WTC11 (cell line): ENCODE data around the gene YTHDC2.

Experiments
- ETV6 ChIP-seq: sonication (generic); formaldehyde crosslinking; IDR thresholded peaks from 2 replicates; pipeline ENCODE4 v1.8.1; 2022; ENCODE audit warnings: mild to moderate bottlenecking, missing genetic modification reagents
- FOXP1 ChIP-seq: sonication (generic); formaldehyde crosslinking; IDR thresholded peaks from 2 replicates; pipeline ENCODE4 v1.8.0; 2022; ENCODE audit warnings: missing genetic modification reagents, mild to moderate bottlenecking, moderate library complexity, borderline replicate concordance
- GABPB1 ChIP-seq: sonication (generic); formaldehyde crosslinking; IDR thresholded peaks from 2 replicates; pipeline ENCODE4 v1.8.1; 2023; ENCODE audit warnings: mild to moderate bottlenecking, missing genetic modification reagents
- JUN ChIP-seq: sonication (generic); formaldehyde crosslinking; IDR thresholded peaks from 2 replicates; pipeline ENCODE4 v1.8.0; 2023; ENCODE audit warnings: mild to moderate bottlenecking, missing genetic modification reagents
- MAX ChIP-seq: sonication (generic); formaldehyde crosslinking; IDR thresholded peaks from 2 replicates; pipeline ENCODE4 v1.8.0; 2022; ENCODE audit warnings: mild to moderate bottlenecking, missing genetic modification reagents
- NR3C1 ChIP-seq: sonication (generic); formaldehyde crosslinking; conservative IDR thresholded peaks from 2 replicates; pipeline ENCODE4 v1.8.1; 2023; ENCODE audit warnings: low read depth, mild to moderate bottlenecking, missing genetic modification reagents
- TEAD4 ChIP-seq: sonication (generic); formaldehyde crosslinking; IDR thresholded peaks from 2 replicates; pipeline ENCODE4 v1.8.0; 2022; ENCODE audit warnings: mild to moderate bottlenecking, missing genetic modification reagents
- ZNF317 ChIP-seq: sonication (generic); formaldehyde crosslinking; IDR thresholded peaks from 2 replicates; pipeline ENCODE4 v1.8.1; 2023; ENCODE audit warnings: low read depth, mild to moderate bottlenecking, moderate library complexity, missing genetic modification reagents, borderline replicate concordance
- TF ChIP-seq, protein P1 (sequence below): fragments of 200-600 bp; IDR thresholded peaks from 2 replicates; pipeline ENCODE4 v1.8.0; 2022; ENCODE audit warnings: antibody characterized with exemption

DNA sequence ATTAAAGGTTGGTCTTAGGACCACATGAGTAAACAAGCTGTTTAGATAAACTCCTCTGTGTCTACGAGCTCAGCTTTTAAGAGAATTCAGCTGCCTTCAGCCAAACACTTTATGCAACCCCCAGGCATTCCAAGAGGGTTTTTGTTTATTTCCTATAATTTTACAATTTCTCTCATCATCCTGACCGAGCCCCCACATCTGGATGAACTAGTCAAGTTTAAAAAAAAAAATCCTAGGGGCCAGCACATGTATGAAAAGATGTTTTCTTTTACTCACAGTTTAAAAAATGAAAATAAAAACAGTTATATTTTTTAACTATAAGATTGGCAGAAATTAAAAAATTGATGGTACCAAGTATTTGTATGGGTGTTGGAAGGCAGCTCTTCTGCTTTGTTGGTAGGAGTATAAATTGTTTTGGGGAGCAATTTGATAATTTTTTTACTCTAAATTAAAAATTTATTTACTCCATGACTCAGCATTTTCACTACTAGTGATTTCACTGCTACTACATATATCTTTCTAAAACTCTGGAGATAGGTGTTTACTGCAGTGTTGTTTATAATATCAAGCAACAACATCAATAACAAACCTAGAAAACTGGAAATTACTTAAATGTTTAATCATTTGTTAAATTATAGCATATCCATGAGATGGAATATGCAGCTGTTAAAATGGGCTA lies 18.1 kb downstream of the YTHDC2 start:
- TF ChIP-seq, protein P1, sequence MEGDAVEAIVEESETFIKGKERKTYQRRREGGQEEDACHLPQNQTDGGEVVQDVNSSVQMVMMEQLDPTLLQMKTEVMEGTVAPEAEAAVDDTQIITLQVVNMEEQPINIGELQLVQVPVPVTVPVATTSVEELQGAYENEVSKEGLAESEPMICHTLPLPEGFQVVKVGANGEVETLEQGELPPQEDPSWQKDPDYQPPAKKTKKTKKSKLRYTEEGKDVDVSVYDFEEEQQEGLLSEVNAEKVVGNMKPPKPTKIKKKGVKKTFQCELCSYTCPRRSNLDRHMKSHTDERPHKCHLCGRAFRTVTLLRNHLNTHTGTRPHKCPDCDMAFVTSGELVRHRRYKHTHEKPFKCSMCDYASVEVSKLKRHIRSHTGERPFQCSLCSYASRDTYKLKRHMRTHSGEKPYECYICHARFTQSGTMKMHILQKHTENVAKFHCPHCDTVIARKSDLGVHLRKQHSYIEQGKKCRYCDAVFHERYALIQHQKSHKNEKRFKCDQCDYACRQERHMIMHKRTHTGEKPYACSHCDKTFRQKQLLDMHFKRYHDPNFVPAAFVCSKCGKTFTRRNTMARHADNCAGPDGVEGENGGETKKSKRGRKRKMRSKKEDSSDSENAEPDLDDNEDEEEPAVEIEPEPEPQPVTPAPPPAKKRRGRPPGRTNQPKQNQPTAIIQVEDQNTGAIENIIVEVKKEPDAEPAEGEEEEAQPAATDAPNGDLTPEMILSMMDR = no peak
- TF ChIP-seq ZNF317 (no peak), ETV6 (CRISPR knock-in tag) (no peak), TEAD4 (CRISPR knock-in tag) (no peak), MAX (CRISPR knock-in tag) (no peak), JUN (no peak), GABPB1 (CRISPR knock-in tag) (no peak), NR3C1 (CRISPR knock-in tag) (no peak), FOXP1 (CRISPR knock-in tag) (no peak)
